HepG2 (cell line): ENCODE measurements around the gene ANKRD44. TPM values are rescaled to one million over a fixed set of nuclear protein-coding genes. Genes with fewer than 3 reads are reported as not detected.

Experiments used
- ATAC-seq: fragments of 200-7000 bp; cut with Tn5 transposase; 3 replicates; pipeline ENCODE4 v1.9.1; 2020; ENCODE audit warnings: mild to moderate bottlenecking, moderate library complexity
- BruUV-seq: library from RNA; stranded (reverse); fragments of 400-500 nt; replicated peaks from 2 replicates; lab custom pipeline; 2021; lab: Mats Ljungman, UMichigan
- CTCF ChIA-PET: fragments of 300-600 bp; formaldehyde crosslinking; extraction: SDS; loops from one replicate; lab custom pipeline; 2021; ENCODE audit warnings: low total read pairs, inconsistent platforms, low intra/inter-chr PET ratio; lab: Yijun Ruan, JAX
- POLR2A ChIA-PET: fragments of 350-600 bp; sonication (Branson Sonifier 250); formaldehyde crosslinking; loops from one replicate; lab custom pipeline; 2020; ENCODE audit warnings: antibody characterized with exemption, inconsistent platforms; lab: Yijun Ruan, JAX
- DNase-seq: peaks from one replicate; pipeline ENCODE4 v3.0.0-alpha.2; 2015; ENCODE audit warnings: low spot score
- FAIRE-seq: peaks from 3 replicates; lab custom pipeline; 2011; peaks lifted over from hg19 to GRCh38; lab: Jason Lieb, UNC
- H2AFZ ChIP-seq: one replicate; pipeline ENCODE4 v1.6.1; 2011; ENCODE audit warnings: low read length, inconsistent platforms
- H3K27ac ChIP-seq: fragments of 300-600 bp; 3 replicates; pipeline ENCODE4 v1.8.0; 2011; ENCODE audit warnings: mixed run types, mild to moderate bottlenecking, mixed read lengths, low read length, inconsistent platforms; ENCODE audit not compliant: insufficient read depth; ENCODE audit errors: extremely low read length
- H3K27me3 ChIP-seq, 2 experiments: fragments of 200-600 bp in 1 of 2; 2 replicates in 1 of 2; 3 replicates in 1 of 2; pipeline versions ENCODE4 v1.6.0 to v1.8.0; 2011; ENCODE audit warnings: low read length in 2 of 2, mild to moderate bottlenecking in 2 of 2, moderate library complexity in 2 of 2, inconsistent platforms in 1 of 2; ENCODE audit not compliant: insufficient read depth in 2 of 2, control insufficient read depth in 1 of 2
- H3K36me3 ChIP-seq, 2 experiments: fragments of 200-600 bp in 1 of 2; replicated peaks in 1 of 2; 2 replicates in 1 of 2; 3 replicates in 1 of 2; pipeline versions ENCODE4 v1.5.1 to v1.8.0; 2011; ENCODE audit warnings: low read length in 2 of 2, inconsistent platforms in 1 of 2; ENCODE audit not compliant: insufficient read depth in 2 of 2, control insufficient read depth in 1 of 2
- H3K4me1 ChIP-seq: 2 replicates; pipeline ENCODE4 v1.5.1; 2012; ENCODE audit warnings: low read length, inconsistent platforms; ENCODE audit not compliant: insufficient read depth
- H3K4me2 ChIP-seq: 2 replicates; pipeline ENCODE4 v1.6.0; 2011; ENCODE audit warnings: low read depth, low read length, inconsistent platforms
- H3K4me3 ChIP-seq, 3 experiments: fragments of 200-600 bp in 1 of 3; sonication (generic), shearing (Covaris generic) in 1 of 3; replicated peaks in 1 of 3; 2 replicates each; pipeline ENCODE4 v1.5.1; 2011 to 2016; ENCODE audit warnings: low read length in 3 of 3, inconsistent platforms in 2 of 3, low read depth in 2 of 3, mild to moderate bottlenecking in 2 of 3, control low read depth in 1 of 3, mixed read lengths in 1 of 3; ENCODE audit not compliant: insufficient read depth in 1 of 3
- H3K79me2 ChIP-seq: one replicate; pipeline ENCODE4 v1.6.1; 2011; ENCODE audit warnings: low read length, inconsistent platforms; ENCODE audit not compliant: insufficient read depth
- H3K9ac ChIP-seq: 2 replicates; pipeline ENCODE4 v1.6.0; 2011; ENCODE audit warnings: mild to moderate bottlenecking, low read depth, low read length, inconsistent platforms; ENCODE audit not compliant: insufficient read depth
- H3K9me3 ChIP-seq: 2 replicates; pipeline ENCODE4 v1.5.1; 2012; ENCODE audit warnings: mild to moderate bottlenecking, low read length
- H4K20me1 ChIP-seq: 2 replicates; pipeline ENCODE4 v1.6.0; 2011; ENCODE audit warnings: inconsistent platforms, mild to moderate bottlenecking, low read length, moderate library complexity; ENCODE audit not compliant: insufficient read depth
- CAMTA2 ChIP-seq: sonication (generic); formaldehyde crosslinking; IDR thresholded peaks from 2 replicates; pipeline ENCODE4 v1.4.0; 2020; ENCODE audit warnings: mild to moderate bottlenecking, missing genetic modification reagents, borderline replicate concordance
- EP300 ChIP-seq, 3 experiments: sonication (generic) in 1 of 3; formaldehyde crosslinking in 1 of 3; IDR thresholded peaks; 2 replicates each; pipeline versions ENCODE4 v1.5.1 to v1.6.1; 2011 to 2020; ENCODE audit warnings: low read depth in 2 of 3, low read length in 2 of 3, borderline replicate concordance in 1 of 3, improper control_type of control experiment in 1 of 3, mild to moderate bottlenecking in 1 of 3, missing genetic modification reagents in 1 of 3, moderate library complexity in 1 of 3
- GABPA ChIP-seq, 2 experiments: IDR thresholded peaks; 2 replicates each; pipeline ENCODE4 v1.6.1; 2011 to 2016; ENCODE audit warnings: low read depth in 2 of 2, low read length in 1 of 2, missing biosample characterization in 1 of 2, missing genetic modification characterization in 1 of 2
- JUN ChIP-seq: sonication (generic); formaldehyde crosslinking; IDR thresholded peaks from 2 replicates; pipeline ENCODE4 v1.4.0; 2020; ENCODE audit warnings: mild to moderate bottlenecking, missing genetic modification reagents
- JUNB ChIP-seq: sonication (generic); formaldehyde crosslinking; IDR thresholded peaks from 2 replicates; pipeline ENCODE4 v1.8.0; 2022; ENCODE audit warnings: missing genetic modification reagents, mild to moderate bottlenecking, borderline replicate concordance
- KDM1A ChIP-seq: IDR thresholded peaks from 2 replicates; pipeline ENCODE4 v1.6.1; 2016; ENCODE audit warnings: missing compliant biosample characterization
- MED1 ChIP-seq: sonication (generic); formaldehyde crosslinking; IDR thresholded peaks from 2 replicates; pipeline ENCODE4 v1.4.0; 2020; ENCODE audit warnings: missing genetic modification reagents
- MEIS2 ChIP-seq: sonication (generic); formaldehyde crosslinking; IDR thresholded peaks from 2 replicates; pipeline ENCODE4 v1.9.0; 2021; ENCODE audit warnings: mild to moderate bottlenecking, missing genetic modification reagents
- MTA3 ChIP-seq: sonication (generic); formaldehyde crosslinking; IDR thresholded peaks from 2 replicates; pipeline ENCODE4 v1.4.0; 2020; ENCODE audit warnings: missing genetic modification reagents
- NFRKB ChIP-seq: fragments of 450-650 bp; IDR thresholded peaks from 2 replicates; pipeline ENCODE4 v1.6.1; 2017
- NKX3-1 ChIP-seq: sonication (generic); formaldehyde crosslinking; IDR thresholded peaks from 2 replicates; pipeline ENCODE4 v1.5.0; 2020; ENCODE audit warnings: missing genetic modification reagents
- NR3C1 ChIP-seq: sonication (generic); formaldehyde crosslinking; IDR thresholded peaks from 2 replicates; pipeline ENCODE4 v1.4.0; 2020; ENCODE audit warnings: missing genetic modification reagents
- POLR2AphosphoS2 ChIP-seq: IDR thresholded peaks from 2 replicates; pipeline ENCODE4 v1.6.1; 2011; ENCODE audit warnings: low read depth, low read length, improper control_type of control experiment
- SALL1 ChIP-seq: sonication (generic); formaldehyde crosslinking; IDR thresholded peaks from 2 replicates; pipeline ENCODE4 v1.8.0; 2022; ENCODE audit warnings: mild to moderate bottlenecking, missing genetic modification reagents
- TAF1 ChIP-seq: sonication (generic); formaldehyde crosslinking; IDR thresholded peaks from 2 replicates; pipeline ENCODE4 v1.4.0; 2020; ENCODE audit warnings: missing genetic modification reagents
- TCF7 ChIP-seq: sonication (generic); IDR thresholded peaks from 2 replicates; pipeline ENCODE4 v1.6.1; 2016; ENCODE audit warnings: antibody characterized with exemption, low read depth
- THAP8 ChIP-seq: sonication (generic); formaldehyde crosslinking; IDR thresholded peaks from 2 replicates; pipeline ENCODE4 v1.5.1; 2020; ENCODE audit warnings: missing genetic modification reagents, mild to moderate bottlenecking, borderline replicate concordance
- ZNF558 ChIP-seq: sonication (generic); formaldehyde crosslinking; IDR thresholded peaks from 2 replicates; pipeline ENCODE4 v1.9.0; 2022; ENCODE audit warnings: mild to moderate bottlenecking, missing genetic modification reagents, borderline replicate concordance
- ZNF75D ChIP-seq: sonication (generic); formaldehyde crosslinking; IDR thresholded peaks from 2 replicates; pipeline ENCODE4 v1.8.1; 2023; ENCODE audit warnings: missing genetic modification reagents, mild to moderate bottlenecking, borderline replicate concordance
- ZNF788 ChIP-seq: sonication (generic); formaldehyde crosslinking; IDR thresholded peaks from 2 replicates; pipeline ENCODE4 v1.5.0; 2020; ENCODE audit warnings: mild to moderate bottlenecking, missing genetic modification reagents, borderline replicate concordance
- WGBS: methylation state at CpG from one replicate; pipeline ENCODE4 v1.1.6; 2017; ENCODE audit warnings: low lambda C conversion rate; 5-methylcytosine and 5-hydroxymethylcytosine counted together
- in situ Hi-C: cut with HindIII; loops from 2 replicates; pipeline ENCODE4 v1.10.0; 2017; ENCODE audit warnings: low pct_unique_long_range_greater_than_20kb; ENCODE audit not compliant: extremely low pct_ligation_motif_present
- intact Hi-C: fragments of 100-400 bp; cut with micrococcal nuclease; formaldehyde crosslinking; loops from one replicate; pipeline ENCODE4 v1.10.0; 2022; ENCODE audit not compliant: unreplicated experiment
- polyA plus RNA-seq, 8 experiments: library from polyadenylated mRNA; depleted of rRNA in 3 of 8; stranded (reverse) in 7 of 8; unstranded in 1 of 8; fragments of >200 nt; fragmentation: Illumina TruSeq in 4 of 8; extraction: Trizol in 4 of 8; gene quantifications; 2 replicates each; pipeline versions ENCODE4 v1.2.1 to v1.2.3, GENCODE V29; 2011 to 2016; ENCODE audit warnings: low read depth in 4 of 8, missing spikeins in 1 of 8, mixed read lengths in 1 of 8; ENCODE audit not compliant: insufficient read depth in 1 of 8
- total RNA-seq, 5 experiments: library from RNA; depleted of rRNA; stranded (reverse); fragments of >200 nt; fragmentation: Illumina TruSeq; extraction: Trizol; gene quantifications; 2 replicates each; pipeline ENCODE4 v1.2.3, GENCODE V29; 2016; ENCODE audit warnings: low read depth in 1 of 5
- TF ChIP-seq, protein P1 (sequence below): sonication (generic); formaldehyde crosslinking; IDR thresholded peaks from 2 replicates; pipeline ENCODE4 v1.8.1; 2023; ENCODE audit warnings: mild to moderate bottlenecking, moderate library complexity, missing genetic modification reagents
- TF ChIP-seq, protein P2 (sequence below): sonication (generic); formaldehyde crosslinking; IDR thresholded peaks from 2 replicates; pipeline ENCODE4 v1.8.1; 2023; ENCODE audit warnings: mild to moderate bottlenecking, missing genetic modification reagents

ANKRD44 gene
- total and polyA plus RNA-seq, 2 of the 13 experiments (the other 11 are each of a cell fraction or from before 2014, with no cell fraction given), result 0.04 to 0.11 TPM

DNA sequence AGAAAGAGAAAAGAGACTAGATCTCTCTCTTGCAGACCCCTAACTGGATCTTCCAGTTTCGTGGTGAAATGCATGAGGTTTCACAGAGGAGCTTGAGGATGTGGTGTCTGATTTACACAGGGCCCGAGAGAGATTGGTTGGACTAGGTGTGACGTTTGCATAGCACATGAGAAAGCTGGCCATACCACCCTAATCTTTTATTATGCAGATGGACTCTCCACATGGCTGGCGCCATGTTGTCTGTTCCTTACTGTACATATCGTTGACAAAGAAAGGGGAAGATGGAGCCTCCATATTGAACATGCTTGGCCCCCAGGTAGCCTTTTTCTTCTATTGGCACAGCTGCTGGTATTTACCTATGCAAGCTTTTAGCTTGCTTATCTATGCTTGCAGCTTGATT is 356.6 kb downstream of the ANKRD44 start (continued):
- TF ChIP-seq THAP8 (CRISPR knock-in tag), result no peak
- no peak for TF ChIP-seq MED1 (CRISPR knock-in tag)
- TF ChIP-seq MTA3 (CRISPR knock-in tag), result no peak
- TF ChIP-seq POLR2AphosphoS2, result no peak
- TF ChIP-seq, protein P1, sequence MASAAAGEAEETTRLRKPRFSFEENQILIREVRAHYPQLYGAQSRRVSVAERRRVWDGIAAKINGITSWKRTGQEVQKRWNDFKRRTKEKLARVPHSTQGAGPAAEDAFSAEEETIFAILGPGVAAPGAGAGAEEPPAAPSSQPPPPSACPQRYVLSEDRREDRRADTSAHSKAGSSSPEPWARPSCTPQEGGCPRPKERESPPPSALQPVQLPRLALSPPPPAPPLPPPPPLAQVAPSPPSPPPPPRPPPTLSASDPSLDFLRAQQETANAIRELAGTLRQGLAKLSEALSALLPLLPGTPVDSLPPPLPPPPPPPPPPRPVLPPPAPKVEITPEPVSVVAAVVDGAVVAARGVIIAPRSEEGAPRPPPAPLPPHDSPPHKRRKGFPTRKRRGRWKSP (CRISPR knock-in tag), result no peak
- TF ChIP-seq JUN (CRISPR knock-in tag), result no peak

DNA sequence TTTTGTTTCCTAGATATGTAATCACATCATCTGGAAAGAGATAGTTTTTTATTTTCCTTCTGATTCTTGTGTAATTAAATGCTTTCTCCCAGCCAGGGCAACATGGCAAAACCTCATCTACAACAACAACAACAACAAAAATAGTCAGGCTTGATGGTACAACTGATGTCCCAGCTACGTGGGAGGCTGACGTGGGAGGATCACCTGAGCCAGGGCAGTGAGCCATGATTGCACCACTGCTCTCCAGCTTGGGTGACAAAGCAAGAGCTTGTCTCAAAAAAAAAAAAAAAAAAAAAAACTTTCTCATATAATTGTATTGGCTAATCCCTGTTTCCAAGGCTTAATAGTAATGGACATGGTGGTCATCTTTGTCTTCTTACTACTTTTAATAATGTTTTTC is 357.6 kb downstream of the ANKRD44 start:
- ATAC-seq (no peak), FAIRE-seq (no peak), DNase-seq (no peak)
- Histone ChIP-seq H2AFZ (no peak overlapping the region), H3K9me3 (no peaks in the 10 kb centered on the region), H3K79me2 (no peaks in the 10 kb centered on the region), H3K27me3 (no peaks in the 10 kb centered on the region; a peak in 1 of 5 replicates), H3K9ac (no peak overlapping the region), H3K4me3 (no peak overlapping the region), H3K4me1 (no peaks in the 10 kb centered on the region), H3K4me2 (no peak overlapping the region), H4K20me1 (no peaks in the 10 kb centered on the region), H3K27ac (no peak overlapping the region), H3K36me3 (no peaks in the 10 kb centered on the region)
- 5% methylated on average over 2 of the region's 2 CpGs for WGBS
- ChIA-PET POLR2A (no interaction called here), CTCF (no interaction called here)
- intact Hi-C loops (no loop called here), in situ Hi-C loops (no loop called here)
- no peak for TF ChIP-seq ZNF788 (CRISPR knock-in tag)
- TF ChIP-seq, protein P2, sequence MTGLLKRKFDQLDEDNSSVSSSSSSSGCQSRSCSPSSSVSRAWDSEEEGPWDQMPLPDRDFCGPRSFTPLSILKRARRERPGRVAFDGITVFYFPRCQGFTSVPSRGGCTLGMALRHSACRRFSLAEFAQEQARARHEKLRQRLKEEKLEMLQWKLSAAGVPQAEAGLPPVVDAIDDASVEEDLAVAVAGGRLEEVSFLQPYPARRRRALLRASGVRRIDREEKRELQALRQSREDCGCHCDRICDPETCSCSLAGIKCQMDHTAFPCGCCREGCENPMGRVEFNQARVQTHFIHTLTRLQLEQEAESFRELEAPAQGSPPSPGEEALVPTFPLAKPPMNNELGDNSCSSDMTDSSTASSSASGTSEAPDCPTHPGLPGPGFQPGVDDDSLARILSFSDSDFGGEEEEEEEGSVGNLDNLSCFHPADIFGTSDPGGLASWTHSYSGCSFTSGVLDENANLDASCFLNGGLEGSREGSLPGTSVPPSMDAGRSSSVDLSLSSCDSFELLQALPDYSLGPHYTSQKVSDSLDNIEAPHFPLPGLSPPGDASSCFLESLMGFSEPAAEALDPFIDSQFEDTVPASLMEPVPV (CRISPR knock-in tag), result no peak
- no peak for TF ChIP-seq NR3C1 (CRISPR knock-in tag)
- TF ChIP-seq SALL1 (CRISPR knock-in tag), result no peak
- no peak for TF ChIP-seq TAF1 (CRISPR knock-in tag)
- TF ChIP-seq NKX3-1 (CRISPR knock-in tag), result no peak
- no peak for TF ChIP-seq MEIS2
- TF ChIP-seq EP300 (IDR thresholded peaks at IDR 0.05; ENCODE audit: low read depth in 2 of 2, low read length in 2 of 2), result no peak
- no peak for TF ChIP-seq EP300 (CRISPR knock-in tag; IDR thresholded peaks at IDR 0.05; ENCODE audit: borderline replicate concordance)
- TF ChIP-seq ZNF75D (CRISPR knock-in tag), result no peak
- no peak for TF ChIP-seq KDM1A (CRISPR knock-in tag)
- TF ChIP-seq NFRKB, result no peak
- TF ChIP-seq CAMTA2, result no peak
- TF ChIP-seq TCF7, result no peak
- no peak for TF ChIP-seq ZNF558 (CRISPR knock-in tag)
- no peak for TF ChIP-seq JUNB (CRISPR knock-in tag)
- no peak for TF ChIP-seq GABPA (IDR thresholded peaks at IDR 0.05; ENCODE audit: low read depth, low read length)
- TF ChIP-seq GABPA (CRISPR knock-in tag; IDR thresholded peaks at IDR 0.05; ENCODE audit: low read depth), result no peak
- no TSS peak for BruUV-seq
